Spleen (tissue), 11 donors: ENCODE measurements around the gene UNG. TPM values are rescaled to one million over a fixed set of nuclear protein-coding genes. Genes with fewer than 3 reads are reported as not detected.

Experiments
- DNase-seq: peaks from one replicate; pipeline ENCODE4 v3.0.0-alpha.2; 2020
- H3K27ac ChIP-seq, 8 donors: fragments of 200-600 bp; sonication (generic) in 7 of 8; 1 replicate in 4 of 8; 2 replicates in 4 of 8; pipeline versions ENCODE4 v1.5.0 to v1.8.0; 2016 to 2021; ENCODE audit warnings: inconsistent platforms in 4 of 8, mild to moderate bottlenecking in 4 of 8, moderate library complexity in 1 of 8
- H3K27me3 ChIP-seq, 7 donors: fragments of 200-600 bp; sonication (generic) in 6 of 7; replicated peaks in 1 of 7; 1 replicate in 4 of 7; 2 replicates in 3 of 7; pipeline versions ENCODE4 v1.5.0 to v1.8.0; 2016 to 2021; ENCODE audit warnings: inconsistent platforms in 3 of 7, mild to moderate bottlenecking in 1 of 7
- H3K36me3 ChIP-seq, 6 donors: fragments of 200-600 bp; sonication (generic) in 5 of 6; 1 replicate in 4 of 6; 2 replicates in 2 of 6; pipeline versions ENCODE4 v1.5.0 to v1.8.0; 2016 to 2021; ENCODE audit warnings: inconsistent platforms in 2 of 6
- H3K4me1 ChIP-seq, 6 donors: fragments of 200-600 bp; sonication (generic) in 5 of 6; 1 replicate in 3 of 6; 2 replicates in 3 of 6; pipeline versions ENCODE4 v1.5.0 to v1.8.0; 2016 to 2021; ENCODE audit warnings: inconsistent platforms in 3 of 6
- H3K4me3 ChIP-seq, 8 donors: fragments of 200-600 bp; sonication (generic) in 7 of 8; 1 replicate in 4 of 8; 2 replicates in 4 of 8; pipeline versions ENCODE4 v1.5.0 to v1.8.0; 2016 to 2021; ENCODE audit warnings: inconsistent platforms in 4 of 8, mild to moderate bottlenecking in 4 of 8, moderate library complexity in 2 of 8
- H3K9me3 ChIP-seq, 8 donors: fragments of 200-600 bp; sonication (generic) in 7 of 8; 1 replicate in 4 of 8; 2 replicates in 4 of 8; pipeline versions ENCODE4 v1.5.0 to v1.8.0; 2016 to 2021; ENCODE audit warnings: inconsistent platforms in 4 of 8
- CTCF ChIP-seq, 11 experiments: fragments of 200-600 bp in 7 of 11; fragments of 450-650 bp in 4 of 11; sonication (generic) in 4 of 11; IDR thresholded peaks in 8 of 11; conservative IDR thresholded peaks in 3 of 11; 1 replicate in 7 of 11; 2 replicates in 4 of 11; pipeline versions ENCODE4 v1.4.0 to v1.8.0; 2016 to 2021; ENCODE audit warnings: antibody characterized with exemption in 11 of 11, inconsistent platforms in 4 of 11, mild to moderate bottlenecking in 1 of 11
- POLR2A ChIP-seq, 3 donors: fragments of 450-650 bp; IDR thresholded peaks; one replicate each; pipeline ENCODE4 v1.5.1; 2017; ENCODE audit warnings: antibody characterized with exemption in 3 of 3, mild to moderate bottlenecking in 1 of 3
- POLR2AphosphoS5 ChIP-seq, 3 donors: sonication (generic); formaldehyde crosslinking; IDR thresholded peaks; one replicate each; pipeline ENCODE4 v1.5.1; 2017; ENCODE audit warnings: antibody characterized with exemption in 3 of 3
- WGBS, 5 donors: extraction: QIAGEN DNeasy Blood & Tissue Kit in 3 of 5; methylation state at CpG; one replicate each; pipeline versions ENCODE4 v1.1.5 to v1.1.7; 2013 to 2018; 5-methylcytosine and 5-hydroxymethylcytosine counted together
- intact Hi-C: fragments of 100-400 bp; cut with DNase I; formaldehyde crosslinking; loops from one replicate; pipeline ENCODE4 v1.15.0; 2023; ENCODE audit warnings: low total_unique reads
- polyA plus RNA-seq, 3 donors: library from polyadenylated mRNA; stranded (reverse); fragments of 200-250 nt; gene quantifications; one replicate each; pipeline ENCODE4 v1.2.1, GENCODE V29; 2013
- total RNA-seq, 7 donors: library from RNA; depleted of rRNA in 3 of 7; stranded (reverse); fragments of >200 nt in 3 of 7; fragmentation: NEBNext Ultra II Directional in 4 of 7; extraction: Animal tissue kit (Norgen Biotek cat#: 25700) in 4 of 7; gene quantifications; one replicate each; pipeline versions ENCODE4 v1.1.0 to v1.2.1, GENCODE V29; 2016 to 2021
- donor health status: healthy with polysubstance abuse.
- donor health status: DM: no; HTN: no; CAD: no; lungs with moderate emphysema.
- donor health status: DM: no; HTN: no; CAD: no.
- donor health status: Bipolar disorder and iron deficiency.
- donor health status: healthy.
- donor health status: DM: no; HTN: no; CAD: no.
- donor health status: DM: yes; HTN: yes; CAD: no.

Gene UNG
- total and polyA plus RNA-seq, 10 donors = 9.8 to 30.6 (median 18.1) TPM

- 0 to 1% (median 1%) methylated on average over 20 to 61 of the region's 61 CpGs for WGBS, 5 donors
- Histone ChIP-seq H3K36me3 (no peaks in the 10 kb centered on the region), H3K27ac (peak overlapping the region; percentile 53 to 90 (median 81)), H3K9me3 (no peaks in the 10 kb centered on the region), H3K4me1 (peaks cover 8 to 50% (median 29%) of the 10 kb centered on the region in 6 donors), H3K27me3 (no peaks in the 10 kb centered on the region), H3K4me3 (peak overlapping the region; percentile 66 to 85 (median 78))
- intact Hi-C loops = no loop called here
- TF ChIP-seq POLR2AphosphoS5 (IDR thresholded peaks at IDR 0.05) (peak in 2 of 3 donors; percentile 77 to 83), CTCF (IDR thresholded peaks at IDR 0.05 in 8 of 11, conservative IDR thresholded peaks at IDR 0.05 in 3 of 11) (peak in 2 of 11 experiments; percentile 15 to 25), POLR2A (IDR thresholded peaks at IDR 0.05) (peak in 1 of 3 donors; percentile 34)
- peak; percentile 95 for DNase-seq
These were observed 57.3 kb downstream of the UNG start for GRCh38 chr12:109154451-109155438.

GRCh38 chr12:109156036-109156435 is 58.6 kb downstream of the UNG start:
- intact Hi-C loops = no loop called here
- WGBS, 5 donors = 93 to 99% (median 96%) methylated on average over 5 of the region's 5 CpGs
- Histone ChIP-seq H3K27ac (no peak overlapping the region), H3K4me1 (peaks cover 8 to 52% (median 30%) of the 10 kb centered on the region in 6 donors), H3K27me3 (no peaks in the 10 kb centered on the region), H3K9me3 (no peaks in the 10 kb centered on the region), H3K36me3 (no peaks in the 10 kb centered on the region), H3K4me3 (peak overlapping the region in 2 of 8 donors; percentile 71 to 85)
- no peak for DNase-seq
- TF ChIP-seq CTCF (IDR thresholded peaks at IDR 0.05 in 8 of 11, conservative IDR thresholded peaks at IDR 0.05 in 3 of 11) (no peak), POLR2AphosphoS5 (IDR thresholded peaks at IDR 0.05) (no peak), POLR2A (IDR thresholded peaks at IDR 0.05) (no peak)

GRCh38 chr12:109156586-109156985 is 59.2 kb downstream of the UNG start:
- DNase-seq = no peak
- Histone ChIP-seq H3K9me3 (no peaks in the 10 kb centered on the region), H3K4me1 (peaks cover 8 to 52% (median 30%) of the 10 kb centered on the region in 6 donors), H3K27me3 (no peaks in the 10 kb centered on the region), H3K36me3 (no peaks in the 10 kb centered on the region), H3K27ac (no peak overlapping the region), H3K4me3 (no peak overlapping the region)
- TF ChIP-seq POLR2AphosphoS5 (IDR thresholded peaks at IDR 0.05) (no peak), CTCF (IDR thresholded peaks at IDR 0.05 in 8 of 11, conservative IDR thresholded peaks at IDR 0.05 in 3 of 11) (no peak), POLR2A (IDR thresholded peaks at IDR 0.05) (no peak)
- 91 to 99% (median 95%) methylated on average over 5 of the region's 5 CpGs for WGBS, 5 donors
- intact Hi-C loops = no loop called here

- peak overlapping the region in 1 of 8 donors; percentile 3 for H3K4me3 ChIP-seq
- H3K4me1 ChIP-seq = peaks cover 8 to 55% (median 30%) of the 10 kb centered on the region in 6 donors
- WGBS, 5 donors = 25 to 34% (median 28%) methylated on average over 5 of the region's 5 CpGs
- intact Hi-C loops = no loop called here
- peak overlapping the region in 4 of 8 donors; percentile 8 to 43 (median 40) for H3K27ac ChIP-seq
- no peaks in the 10 kb centered on the region for H3K27me3 ChIP-seq
- TF ChIP-seq POLR2AphosphoS5 (IDR thresholded peaks at IDR 0.05) (no peak), POLR2A (IDR thresholded peaks at IDR 0.05) (no peak), CTCF (IDR thresholded peaks at IDR 0.05 in 8 of 11, conservative IDR thresholded peaks at IDR 0.05 in 3 of 11) (no peak)
- DNase-seq = no peak
- H3K9me3 ChIP-seq = no peaks in the 10 kb centered on the region
- H3K36me3 ChIP-seq = no peaks in the 10 kb centered on the region
These were observed 60.6 kb downstream of the UNG start for GRCh38 chr12:109157986-109158385.
